ENCODE data around the gene RAB31.

DNA sequence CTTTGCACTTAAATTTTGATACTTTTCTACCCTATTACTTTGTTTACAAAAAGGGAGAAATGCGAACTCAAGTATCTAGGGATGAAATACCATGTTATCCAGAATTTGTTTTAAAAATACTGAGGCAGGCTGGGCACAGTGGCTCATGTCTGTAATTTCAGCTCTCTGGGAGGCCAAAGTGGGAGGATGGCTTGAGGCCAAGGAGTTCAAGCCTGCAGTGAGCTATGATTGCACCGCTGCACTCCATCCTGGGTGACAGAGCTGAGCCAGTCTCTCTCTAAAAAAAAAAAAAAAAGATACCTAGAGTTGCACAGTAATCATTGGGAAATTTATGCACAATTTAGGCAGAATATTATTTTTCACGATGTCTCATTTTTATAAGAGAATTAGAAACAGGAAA is 193.3 kb downstream of the RAB31 start:
- TF ChIP-seq, protein P1, sequence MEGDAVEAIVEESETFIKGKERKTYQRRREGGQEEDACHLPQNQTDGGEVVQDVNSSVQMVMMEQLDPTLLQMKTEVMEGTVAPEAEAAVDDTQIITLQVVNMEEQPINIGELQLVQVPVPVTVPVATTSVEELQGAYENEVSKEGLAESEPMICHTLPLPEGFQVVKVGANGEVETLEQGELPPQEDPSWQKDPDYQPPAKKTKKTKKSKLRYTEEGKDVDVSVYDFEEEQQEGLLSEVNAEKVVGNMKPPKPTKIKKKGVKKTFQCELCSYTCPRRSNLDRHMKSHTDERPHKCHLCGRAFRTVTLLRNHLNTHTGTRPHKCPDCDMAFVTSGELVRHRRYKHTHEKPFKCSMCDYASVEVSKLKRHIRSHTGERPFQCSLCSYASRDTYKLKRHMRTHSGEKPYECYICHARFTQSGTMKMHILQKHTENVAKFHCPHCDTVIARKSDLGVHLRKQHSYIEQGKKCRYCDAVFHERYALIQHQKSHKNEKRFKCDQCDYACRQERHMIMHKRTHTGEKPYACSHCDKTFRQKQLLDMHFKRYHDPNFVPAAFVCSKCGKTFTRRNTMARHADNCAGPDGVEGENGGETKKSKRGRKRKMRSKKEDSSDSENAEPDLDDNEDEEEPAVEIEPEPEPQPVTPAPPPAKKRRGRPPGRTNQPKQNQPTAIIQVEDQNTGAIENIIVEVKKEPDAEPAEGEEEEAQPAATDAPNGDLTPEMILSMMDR (IDR thresholded peaks at IDR 0.05; ENCODE audit: borderline replicate concordance, extremely low read depth, low read length, poor library complexity, severe bottlenecking) = no peak
- no peak for TF ChIP-seq EZH2 (IDR thresholded peaks at IDR 0.05; ENCODE audit: borderline replicate concordance, low read depth, low read length, severe bottlenecking)

All from DND-41 (cell line).